Neuron (in vitro differentiated cells): ENCODE measurements around the gene NUP85.
"Not testable (repeated sequence)": the region's sequence is repeated elsewhere in the genome, so short reads cannot be mapped to it uniquely, and the experiment has no call there.

ENCODE experiments used
- H2AFZ ChIP-seq: one replicate; pipeline ENCODE4 v1.6.1; 2013; ENCODE audit warnings: low read depth, mild to moderate bottlenecking, inconsistent platforms, low read length, moderate library complexity
- H3K27me3 ChIP-seq: one replicate; pipeline ENCODE4 v1.6.1; 2013; ENCODE audit warnings: low read length; ENCODE audit not compliant: insufficient read depth
- H3K36me3 ChIP-seq: one replicate; pipeline ENCODE4 v1.6.1; 2013; ENCODE audit warnings: low read length; ENCODE audit not compliant: insufficient read depth
- H3K4me1 ChIP-seq: one replicate; pipeline ENCODE4 v1.6.1; 2013; ENCODE audit warnings: low read length; ENCODE audit not compliant: insufficient read depth
- H3K4me3 ChIP-seq: 2 replicates; pipeline ENCODE4 v1.5.1; 2013; ENCODE audit warnings: mild to moderate bottlenecking, low read length, moderate library complexity
- H3K9me3 ChIP-seq: one replicate; pipeline ENCODE4 v1.6.1; 2013; ENCODE audit warnings: low read length

Gene NUP85

GRCh38 chr17:75181608-75182318 is 23.7 kb upstream of the NUP85 start:
- Histone ChIP-seq H3K4me1 (peaks cover 13% of the 10 kb centered on the region), H2AFZ (no peak overlapping the region), H3K9me3 (no peaks in the 10 kb centered on the region), H3K36me3 (peaks cover 25% of the 10 kb centered on the region), H3K4me3 (peak overlapping the region; percentile 91), H3K27me3 (no peaks in the 10 kb centered on the region)

- H3K4me3 ChIP-seq, result peak overlapping the region; percentile 91
- H3K4me1 ChIP-seq, result peaks cover 13% of the 10 kb centered on the region
- peaks cover 23% of the 10 kb centered on the region for H3K36me3 ChIP-seq
- no peaks in the 10 kb centered on the region for H3K27me3 ChIP-seq
- no peak overlapping the region for H2AFZ ChIP-seq
- no peaks in the 10 kb centered on the region for H3K9me3 ChIP-seq
Measured at GRCh38 chr17:75182319-75182568, 23.2 kb upstream of the NUP85 start.

GRCh38 chr17:75182569-75183436 is 22.7 kb upstream of the NUP85 start, which contains the start of gene SUMO2:
TSS of gene SUMO2 (minus strand) at chr17:75182959. CDS start at chr17:75182834, 125 bp downstream.
- H3K4me1 ChIP-seq, result peaks cover 13% of the 10 kb centered on the region
- no peaks in the 10 kb centered on the region for H3K27me3 ChIP-seq
- H3K9me3 ChIP-seq, result no peaks in the 10 kb centered on the region
- peak within 1 kb of the TSS; percentile 91 for H3K4me3 ChIP-seq
- peaks cover 18% of the 10 kb centered on the region for H3K36me3 ChIP-seq
- H2AFZ ChIP-seq, result no peak within 1 kb of the TSS

GRCh38 chr17:75183999-75184884 is 21.2 kb upstream of the NUP85 start:
- Histone ChIP-seq H3K4me1 (peaks cover 13% of the 10 kb centered on the region), H3K27me3 (no peaks in the 10 kb centered on the region), H3K36me3 (peaks cover 9% of the 10 kb centered on the region), H2AFZ (no peak overlapping the region), H3K9me3 (no peaks in the 10 kb centered on the region), H3K4me3 (no peak overlapping the region)

GRCh38 chr17:75188614-75189013 is 16.9 kb upstream of the NUP85 start:
- Histone ChIP-seq H3K4me3 (no peak overlapping the region), H3K4me1 (no peaks in the 10 kb centered on the region), H2AFZ (no peak overlapping the region), H3K9me3 (no peaks in the 10 kb centered on the region), H3K27me3 (no peaks in the 10 kb centered on the region), H3K36me3 (no peaks in the 10 kb centered on the region)

GRCh38 chr17:75191584-75191983 is 13.9 kb upstream of the NUP85 start:
- Histone ChIP-seq H3K9me3 (no peaks in the 10 kb centered on the region), H3K36me3 (no peaks in the 10 kb centered on the region), H2AFZ (no peak overlapping the region), H3K27me3 (no peaks in the 10 kb centered on the region), H3K4me3 (no peak overlapping the region), H3K4me1 (no peaks in the 10 kb centered on the region)

- Histone ChIP-seq H3K36me3 (no peaks in the 10 kb centered on the region), H3K9me3 (no peaks in the 10 kb centered on the region), H3K4me1 (no peaks in the 10 kb centered on the region), H2AFZ (no peak overlapping the region), H3K4me3 (no peak overlapping the region), H3K27me3 (no peaks in the 10 kb centered on the region)
Measured at GRCh38 chr17:75194879-75195278, 10.6 kb upstream of the NUP85 start.

- no peaks in the 10 kb centered on the region for H3K36me3 ChIP-seq
- H3K27me3 ChIP-seq, result no peaks in the 10 kb centered on the region
- no peak overlapping the region for H3K4me3 ChIP-seq
- no peaks in the 10 kb centered on the region for H3K4me1 ChIP-seq
- H2AFZ ChIP-seq, result no peak overlapping the region
- H3K9me3 ChIP-seq, result no peaks in the 10 kb centered on the region
Measured at GRCh38 chr17:75199886-75200618, 5.4 kb upstream of the NUP85 start.

- no peaks in the 10 kb centered on the region for H3K9me3 ChIP-seq
Measured at GRCh38 chr17:75205793-75206163, 299 bp downstream of the NUP85 start.

GRCh38 chr17:75207050-75207407 is 1.6 kb downstream of the NUP85 start:
- not testable (repeated sequence) for H3K9me3 ChIP-seq, H2AFZ ChIP-seq, H3K4me1 ChIP-seq, H3K27me3 ChIP-seq
- Histone ChIP-seq H3K36me3 (peaks cover 28% of the 10 kb centered on the region), H3K4me3 (peak overlapping the region; percentile 84)

More at GRCh38 chr17:75205793-75206163, 299 bp downstream of the NUP85 start:
- Histone ChIP-seq H2AFZ (peak overlapping the region; percentile 85), H3K4me3 (peak overlapping the region; percentile 84), H3K36me3 (peaks cover 22% of the 10 kb centered on the region), H3K27me3 (no peaks in the 10 kb centered on the region), H3K4me1 (peaks cover 5% of the 10 kb centered on the region)

- H3K36me3 ChIP-seq, result peaks cover 34% of the 10 kb centered on the region
- H3K27me3 ChIP-seq, result no peaks in the 10 kb centered on the region
- no peak overlapping the region for H2AFZ ChIP-seq
- H3K4me3 ChIP-seq, result no peak overlapping the region
- H3K4me1 ChIP-seq, result peaks cover 5% of the 10 kb centered on the region
- no peaks in the 10 kb centered on the region for H3K9me3 ChIP-seq
Measured at GRCh38 chr17:75207760-75208159, 2.3 kb downstream of the NUP85 start.

GRCh38 chr17:75208161-75208560 is 2.7 kb downstream of the NUP85 start:
- peaks cover 38% of the 10 kb centered on the region for H3K36me3 ChIP-seq
- no peaks in the 10 kb centered on the region for H3K27me3 ChIP-seq
- H3K9me3 ChIP-seq, result no peaks in the 10 kb centered on the region
- H2AFZ ChIP-seq, result no peak overlapping the region
- peaks cover 5% of the 10 kb centered on the region for H3K4me1 ChIP-seq
- H3K4me3 ChIP-seq, result no peak overlapping the region
